ENCODE measurements around the gene MFSD11.
A peak's percentile ranks its signal among the peaks of the same experiment; 100 is the strongest.

DNA sequence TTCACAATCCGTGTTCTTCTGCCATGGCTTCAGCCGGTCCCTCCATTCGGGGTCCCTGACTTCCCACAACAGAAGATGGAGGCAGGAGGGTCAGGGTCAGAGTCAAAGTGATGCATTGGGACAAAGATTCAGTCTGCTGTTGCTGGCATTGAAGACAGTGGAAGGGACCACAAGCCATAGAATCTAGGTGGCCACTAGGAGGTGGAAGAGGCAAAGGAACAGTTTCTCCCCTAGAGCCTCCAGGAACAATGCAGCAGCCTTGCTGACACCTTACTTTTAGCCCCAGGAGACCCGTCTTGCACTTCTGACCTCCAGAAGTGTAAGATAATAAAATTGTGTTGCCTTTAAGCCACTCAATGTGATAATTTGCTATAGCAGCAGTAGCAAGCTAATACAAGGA, 55.9 kb downstream of the MFSD11 start:
- TF ChIP-seq CTCF (IDR thresholded peaks at IDR 0.05 in 2 of 3, conservative IDR thresholded peaks at IDR 0.05 in 1 of 3; ENCODE audit: borderline replicate concordance in 1 of 3, insufficient read depth in 1 of 3, low read depth in 2 of 3, low read length in 2 of 3) (peak; percentile 47 to 77 (median 68); a peak in 5 of 6 replicates), EGR1 (IDR thresholded peaks at IDR 0.05; ENCODE audit: low read depth) (no peak), EZH2phosphoT487 (IDR thresholded peaks at IDR 0.05; ENCODE audit: borderline replicate concordance) (no peak), POLR2AphosphoS5 (IDR thresholded peaks at IDR 0.05; ENCODE audit: low read depth, low read length) (no peak)
- TF ChIP-seq, protein P1, sequence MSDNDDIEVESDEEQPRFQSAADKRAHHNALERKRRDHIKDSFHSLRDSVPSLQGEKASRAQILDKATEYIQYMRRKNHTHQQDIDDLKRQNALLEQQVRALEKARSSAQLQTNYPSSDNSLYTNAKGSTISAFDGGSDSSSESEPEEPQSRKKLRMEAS (IDR thresholded peaks at IDR 0.05): no peak

All from HCT116 (cell line).